ENCODE results near the gene DYNLL1. TPM values are rescaled to one million over a fixed set of nuclear protein-coding genes. Genes with fewer than 3 reads are reported as not detected.

The DYNLL1 gene
- total RNA-seq: 194 TPM

DNA sequence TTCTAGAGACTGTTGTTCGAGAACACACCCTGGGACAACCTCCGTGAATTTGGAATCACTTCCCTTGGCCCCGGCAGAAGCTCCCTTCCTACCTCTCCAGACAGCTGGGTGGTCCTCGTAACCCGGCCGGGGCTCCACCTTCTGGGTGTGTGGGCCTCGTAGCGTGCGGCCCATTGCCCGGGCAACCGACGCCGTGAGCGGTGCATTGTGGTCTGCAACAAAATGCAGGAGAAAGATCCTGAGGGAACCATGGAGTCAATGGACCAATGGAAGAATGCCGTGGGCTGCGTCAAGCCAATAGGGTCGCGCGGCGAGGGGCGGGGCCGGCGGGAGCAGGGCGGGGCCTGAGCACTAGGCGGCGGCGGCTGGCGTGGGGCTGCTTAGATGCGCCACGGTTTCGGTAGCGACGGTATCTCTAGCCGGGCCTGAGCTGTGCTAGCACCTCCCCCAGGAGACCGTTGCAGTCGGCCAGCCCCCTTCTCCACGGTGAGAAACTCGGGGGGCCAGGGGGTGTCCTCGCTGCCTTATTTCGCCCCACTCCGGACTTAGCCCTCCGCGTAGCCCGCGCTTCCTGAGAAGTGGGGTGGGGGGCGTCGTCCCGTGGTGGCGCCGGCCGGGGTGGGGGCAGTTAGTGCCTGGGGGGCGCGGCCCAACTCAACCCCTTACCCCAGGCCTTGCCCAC is at the start of gene DYNLL1:
TSS of gene DYNLL1 (plus strand) at position 383 of the 682 bp plus-strand sequence. CDS start 309 bp downstream, outside the sequence.

DNA sequence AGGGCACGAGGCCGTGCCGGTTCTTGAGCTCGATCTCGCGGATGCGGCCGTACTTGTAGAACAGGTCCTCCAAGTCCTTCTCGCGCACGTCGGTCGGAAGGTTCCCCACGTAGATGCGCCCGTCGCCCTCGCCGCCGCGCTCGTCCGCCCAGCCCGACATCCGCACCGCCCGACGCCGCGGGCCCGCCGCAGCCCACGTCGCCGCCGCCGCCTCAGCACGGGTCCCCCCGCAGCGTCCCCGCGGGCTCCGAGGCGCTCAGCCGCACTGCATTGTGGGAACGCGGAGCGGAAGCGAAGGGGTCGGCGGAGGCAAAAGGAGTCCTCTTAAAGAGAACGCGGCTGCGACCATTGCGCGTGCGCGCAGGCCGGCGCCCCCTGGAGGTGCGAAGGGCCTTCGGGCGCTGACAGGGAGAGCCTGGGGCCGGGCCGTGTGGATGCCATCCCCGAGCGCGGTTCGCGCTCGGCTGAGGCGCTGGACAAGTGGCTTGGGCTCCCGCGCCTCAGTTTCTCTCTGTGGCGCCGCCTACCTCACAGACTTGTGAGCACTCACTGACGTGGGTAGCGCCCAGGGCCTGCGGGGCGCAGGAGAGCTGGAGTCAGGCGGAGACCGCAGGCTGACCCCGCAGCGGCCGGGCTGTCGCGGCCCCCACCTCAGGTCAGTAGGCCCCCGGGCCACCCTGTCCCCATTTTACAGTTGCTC is 26.3 kb upstream of the DYNLL1 start, which contains the start of gene SRSF9:
TSS of gene SRSF9 (minus strand) at position 299 of the 700 bp plus-strand sequence. CDS start at position 160, 139 bp downstream.

GRCh38 chr12:120528861-120529525 is 33.1 kb downstream of the DYNLL1 start, which contains the start of gene COQ5:
TSS of gene COQ5 (minus strand) at chr12:120529158. CDS start at chr12:120529141, 17 bp downstream.

DNA sequence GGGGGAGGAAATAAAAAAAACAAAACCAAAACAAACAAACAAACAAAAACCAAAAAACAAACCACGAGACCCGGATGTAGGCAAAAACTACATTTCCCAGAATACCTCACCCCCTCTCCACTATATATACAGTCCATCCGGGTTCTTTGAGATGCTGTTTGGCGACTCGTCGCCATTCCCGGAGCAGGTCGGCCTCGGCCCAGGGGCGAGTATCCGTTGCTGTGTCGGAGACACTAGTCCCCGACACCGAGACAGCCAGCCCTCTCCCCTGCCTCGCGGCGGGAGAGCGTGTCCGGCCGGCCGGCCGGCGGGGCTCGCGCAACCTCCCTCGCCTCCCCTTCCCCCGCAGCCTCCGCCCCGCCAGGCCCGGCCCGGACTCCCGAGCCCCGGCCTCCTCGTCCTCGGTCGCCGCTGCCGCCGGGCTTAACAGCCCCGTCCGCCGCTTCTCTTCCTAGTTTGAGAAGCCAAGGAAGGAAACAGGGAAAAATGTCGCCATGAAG is 38.3 kb downstream of the DYNLL1 start, which contains the start of gene RNF10:
TSS of gene RNF10 (plus strand) at position 154 of the 500 bp plus-strand sequence. CDS start 456 bp downstream, outside the sequence.

Other genes with a start within 250 kb of the DYNLL1 start
- 61.1 TPM for gene PXN, start 230.4 kb upstream of the DYNLL1 start, total RNA-seq
- gene RNU4-2, start 204.2 kb upstream of the DYNLL1 start, total RNA-seq: under 0.01 TPM
- gene RNU4-1, start 202.9 kb upstream of the DYNLL1 start, total RNA-seq: under 0.01 TPM
- 9.5 TPM for gene SIRT4, start 193.8 kb upstream of the DYNLL1 start, total RNA-seq
- gene PLA2G1B, start 168.3 kb upstream of the DYNLL1 start, total RNA-seq: not detected
- gene MSI1, start 126.9 kb upstream of the DYNLL1 start, total RNA-seq: 121 TPM
- 218 TPM for gene COX6A1, start 58.0 kb upstream of the DYNLL1 start, total RNA-seq
- gene TRIAP1, start 49.7 kb upstream of the DYNLL1 start, total RNA-seq: 11.1 TPM
- 40.0 TPM for gene GATC, start 49.7 kb upstream of the DYNLL1 start, total RNA-seq
- gene SRSF9, start 26.4 kb upstream of the DYNLL1 start, total RNA-seq: 122 TPM
- 44.0 TPM for gene COQ5, start 33.0 kb downstream of the DYNLL1 start, total RNA-seq
- gene RNF10, start 38.2 kb downstream of the DYNLL1 start, total RNA-seq: 192 TPM
- 29.6 TPM for gene POP5, start 85.3 kb downstream of the DYNLL1 start, total RNA-seq
- gene CABP1, start 144.5 kb downstream of the DYNLL1 start, total RNA-seq: 5.7 TPM
- gene MLEC, start 191.0 kb downstream of the DYNLL1 start, total RNA-seq: 87.2 TPM
- 40.7 TPM for gene UNC119B, start 214.3 kb downstream of the DYNLL1 start, total RNA-seq
- 10.6 TPM for gene ACADS, start 229.7 kb downstream of the DYNLL1 start, total RNA-seq